ENCODE measurements around the gene SYNPO. TPM values are rescaled to one million over a fixed set of nuclear protein-coding genes. Genes with fewer than 3 reads are reported as not detected.

The SYNPO gene
- total and polyA plus RNA-seq, 2 donors from 2014 or later = 46.3 to 87.6 TPM

DNA sequence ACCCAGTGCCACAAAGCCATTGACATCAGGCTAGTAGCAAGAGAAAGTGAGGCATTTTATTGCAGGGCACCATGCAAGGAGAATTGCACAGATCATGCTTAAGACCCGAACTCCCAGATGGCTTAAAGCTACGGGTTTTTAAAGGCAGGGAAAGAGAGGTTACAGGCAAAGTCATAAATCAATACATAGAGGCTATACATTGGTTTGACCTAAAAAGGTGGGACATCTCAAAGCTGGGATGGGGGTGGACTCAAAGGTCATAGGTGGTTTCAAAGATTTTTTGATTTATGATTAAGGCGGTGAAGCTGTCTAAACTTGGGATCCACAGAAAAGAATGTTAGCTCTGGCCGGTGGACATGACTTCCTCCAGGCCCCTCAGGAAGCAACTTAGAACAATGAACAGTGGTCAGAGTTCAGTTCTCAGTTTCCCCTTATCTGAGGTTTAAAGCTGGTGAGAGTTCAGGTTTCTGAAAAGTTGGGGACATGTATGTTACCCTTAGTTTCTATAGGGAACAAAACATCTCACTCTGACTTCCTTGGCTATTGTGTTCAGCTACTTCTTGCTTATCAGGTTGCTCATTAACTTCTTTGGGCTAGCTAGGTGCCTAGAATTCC lies 66.4 kb downstream of the SYNPO start:
- Histone ChIP-seq H3K27ac (ENCODE audit: low read depth in 2 of 2, low read length in 2 of 2) (no peak overlapping the region), H3K36me3 (ENCODE audit: control insufficient read depth in 2 of 3, insufficient read depth in 3 of 3, low read length in 3 of 3) (peaks cover 2 to 37% (median 14%) of the 10 kb centered on the region in 3 donors), H3K27me3 (ENCODE audit: control insufficient read depth, insufficient read depth, low read length) (no peaks in the 10 kb centered on the region), H3K4me1 (ENCODE audit: control insufficient read depth in 2 of 3, insufficient read depth in 2 of 3, low read depth in 1 of 3, low read length in 3 of 3) (no peaks in the 10 kb centered on the region), H3K9me3 (ENCODE audit: control insufficient read depth in 2 of 3, insufficient read depth in 1 of 3, low read length in 3 of 3) (no peaks in the 10 kb centered on the region), H3K9ac (ENCODE audit: low read length in 3 of 3) (no peak overlapping the region), H3K4me3 (ENCODE audit: low read length in 3 of 3) (no peak overlapping the region)
- no peak for FAIRE-seq
- TF ChIP-seq CTCF (IDR thresholded peaks at IDR 0.05; ENCODE audit: borderline replicate concordance, extremely low read depth, insufficient read depth) = no peak
- intact Hi-C loops (cut with DNase I) = no loop called here
- DNase-seq = peak in 1 of 5 donors; percentile 14

Other genes starting within 250 kb of the SYNPO start
- 2,003 TPM for gene CD74, start 227.8 kb upstream of the SYNPO start, total RNA-seq
- 1,887 TPM for gene CD74, start 227.8 kb upstream of the SYNPO start, polyA plus RNA-seq (ENCODE audit: insufficient read depth, low read depth, low replicate concordance)
- gene RPS14, start 190.9 kb upstream of the SYNPO start, total RNA-seq = 1,504 TPM
- gene RPS14, start 190.9 kb upstream of the SYNPO start, polyA plus RNA-seq (ENCODE audit: insufficient read depth, low read depth, low replicate concordance) = 1,994 TPM
- gene NDST1, start 132.5 kb upstream of the SYNPO start, total RNA-seq = 60.7 TPM
- gene NDST1, start 132.5 kb upstream of the SYNPO start, polyA plus RNA-seq (ENCODE audit: insufficient read depth, low read depth, low replicate concordance) = 11.7 TPM
- gene MYOZ3, start 20.6 kb downstream of the SYNPO start, total RNA-seq = 0.66 TPM
- gene MYOZ3, start 20.6 kb downstream of the SYNPO start, polyA plus RNA-seq (ENCODE audit: insufficient read depth, low read depth, low replicate concordance) = 1.3 TPM
- 44.2 TPM for gene RBM22, start 60.4 kb downstream of the SYNPO start, total RNA-seq
- 30.0 TPM for gene RBM22, start 60.4 kb downstream of the SYNPO start, polyA plus RNA-seq (ENCODE audit: insufficient read depth, low read depth, low replicate concordance)
- gene DCTN4, start 118.4 kb downstream of the SYNPO start, total RNA-seq = 59.1 TPM
- gene DCTN4, start 118.4 kb downstream of the SYNPO start, polyA plus RNA-seq (ENCODE audit: insufficient read depth, low read depth, low replicate concordance) = 17.5 TPM
- gene SMIM3, start 138.1 kb downstream of the SYNPO start, total RNA-seq = 23.9 TPM
- 23.0 TPM for gene SMIM3, start 138.1 kb downstream of the SYNPO start, polyA plus RNA-seq (ENCODE audit: insufficient read depth, low read depth, low replicate concordance)
- 0.44 TPM for gene IRGM, start 205.9 kb downstream of the SYNPO start, total RNA-seq
- not detected for gene IRGM, start 205.9 kb downstream of the SYNPO start, polyA plus RNA-seq (ENCODE audit: insufficient read depth, low read depth, low replicate concordance)